NCI-H748 (cell line): ENCODE data around the gene IFI27L1.

ENCODE experiments used
- DNase-seq: peaks from one replicate; lab custom pipeline; 2025; ENCODE audit not compliant: unreplicated experiment; lab: John Stamatoyannopoulos, UW

Gene IFI27L1

DNA sequence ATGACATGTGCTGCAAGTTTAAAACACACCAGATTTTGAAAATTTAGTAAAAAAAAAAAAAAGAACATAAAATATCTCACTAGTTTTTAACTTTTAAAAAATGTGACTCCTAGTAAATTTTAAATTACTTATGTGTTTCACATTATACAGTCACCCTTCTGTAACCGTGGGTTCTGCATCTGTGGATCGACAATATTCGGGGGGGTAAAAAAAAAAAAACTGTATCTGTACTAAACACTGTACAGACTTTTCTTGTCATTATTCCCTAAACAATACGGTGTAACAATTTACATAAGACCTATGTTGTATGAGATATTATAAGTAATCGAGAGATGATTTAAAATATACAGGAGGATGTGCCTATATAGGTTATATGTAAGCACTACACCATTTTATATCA, 3.3 kb upstream of the IFI27L1 start:
- DNase-seq = no peak

GRCh38 chr14:94079891-94080620, 1.1 kb upstream of the IFI27L1 start:
- DNase-seq = no peak

- peak; percentile 68 for DNase-seq
Measured at GRCh38 chr14:94081386-94081820, 293 bp downstream of the IFI27L1 start.

GRCh38 chr14:94087891-94088290, 6.8 kb downstream of the IFI27L1 start:
- no peak for DNase-seq

- DNase-seq = no peak
Measured at GRCh38 chr14:94088516-94088915, 7.4 kb downstream of the IFI27L1 start.

GRCh38 chr14:94089479-94089878, 8.4 kb downstream of the IFI27L1 start:
- DNase-seq = no peak

DNA sequence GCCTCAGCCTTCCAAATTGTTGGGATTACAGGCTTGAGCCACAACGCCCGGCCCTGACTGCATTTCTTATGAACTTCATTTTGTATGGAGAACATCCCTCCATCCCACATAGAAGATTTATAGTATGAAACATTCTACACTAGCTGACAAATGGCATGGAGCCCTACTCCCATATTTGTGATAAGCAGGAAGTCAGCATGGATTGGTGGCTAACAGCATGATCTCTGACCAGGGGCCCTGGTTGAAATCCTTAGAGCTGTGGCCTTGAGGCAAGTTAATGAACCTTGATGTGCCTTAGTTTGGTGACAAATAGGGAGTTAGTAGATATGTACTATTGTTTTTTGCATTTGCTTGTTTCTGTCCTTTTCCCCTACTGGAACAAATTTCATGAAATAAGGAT, 12.3 kb downstream of the IFI27L1 start:
- DNase-seq = no peak

DNA sequence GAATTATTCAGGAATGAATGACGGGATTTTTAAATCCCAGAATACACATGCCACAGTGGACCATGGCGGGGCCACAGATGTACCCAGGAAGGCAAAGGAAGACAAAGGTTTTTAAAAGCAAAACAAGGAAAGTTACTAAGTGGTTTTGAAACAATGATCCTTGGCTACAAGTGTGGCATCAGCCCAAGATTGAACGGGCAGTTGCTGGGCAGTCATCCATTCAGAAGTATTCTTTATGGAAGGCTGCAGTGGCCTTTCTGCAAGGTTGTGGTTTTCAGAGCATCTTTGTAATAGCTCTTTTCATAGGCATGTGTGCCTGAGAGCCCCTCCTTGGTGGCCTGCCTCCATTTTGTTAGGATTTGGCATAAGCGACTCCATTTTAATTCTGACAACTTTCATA, 16.0 kb downstream of the IFI27L1 start:
- DNase-seq = no peak

DNA sequence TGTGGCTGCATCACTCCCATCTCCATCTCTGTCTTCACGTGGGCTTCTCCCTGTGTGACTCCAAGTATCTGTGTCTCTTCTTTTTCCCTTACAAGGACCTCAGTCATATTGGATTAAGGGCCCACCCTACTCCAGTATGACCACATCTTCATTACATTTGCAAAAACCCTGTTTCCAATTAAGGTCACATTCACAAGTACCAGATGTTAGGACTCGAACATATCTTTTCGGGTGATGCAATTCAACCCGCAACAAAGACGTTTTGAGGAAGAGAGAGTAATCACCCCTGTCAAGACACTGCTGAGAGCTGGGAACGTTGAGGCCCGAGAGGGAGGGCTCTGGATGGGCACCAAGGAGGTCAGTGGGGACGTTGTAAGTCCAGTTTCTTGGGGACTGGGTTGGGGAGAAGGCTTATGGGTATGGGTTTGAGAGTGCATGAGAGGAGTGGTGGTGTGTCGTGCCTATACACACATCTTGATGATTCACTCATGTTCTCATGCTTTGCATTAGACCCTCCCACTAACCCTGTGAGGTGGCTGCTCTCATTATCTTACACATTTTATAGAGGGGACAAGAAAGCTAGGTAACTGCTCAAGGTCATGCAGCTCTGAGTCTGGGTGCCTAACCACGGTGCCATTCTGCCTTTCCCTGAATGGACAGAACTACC, 17.3 kb downstream of the IFI27L1 start:
- DNase-seq = no peak

DNA sequence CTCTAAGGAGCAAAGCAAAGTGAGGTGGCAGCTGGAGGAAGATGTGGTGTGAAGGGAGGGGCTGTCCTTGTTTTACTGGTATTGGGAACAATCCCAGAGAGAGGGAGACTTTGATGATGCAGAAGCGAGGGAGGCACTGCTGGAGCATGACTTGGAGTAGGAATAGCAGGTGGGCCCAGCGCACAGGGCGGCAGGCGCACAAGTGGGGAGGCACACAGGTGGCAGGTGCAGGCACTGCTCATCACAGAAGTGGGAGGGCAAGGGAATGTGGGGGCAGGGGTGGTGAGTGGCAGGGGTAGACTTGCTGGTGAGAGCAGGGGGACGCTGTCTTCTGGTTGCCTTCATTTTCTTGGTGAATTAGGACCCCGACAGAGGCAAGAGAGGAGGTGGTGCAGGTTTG, 17.9 kb downstream of the IFI27L1 start:
- DNase-seq = no peak

DNA sequence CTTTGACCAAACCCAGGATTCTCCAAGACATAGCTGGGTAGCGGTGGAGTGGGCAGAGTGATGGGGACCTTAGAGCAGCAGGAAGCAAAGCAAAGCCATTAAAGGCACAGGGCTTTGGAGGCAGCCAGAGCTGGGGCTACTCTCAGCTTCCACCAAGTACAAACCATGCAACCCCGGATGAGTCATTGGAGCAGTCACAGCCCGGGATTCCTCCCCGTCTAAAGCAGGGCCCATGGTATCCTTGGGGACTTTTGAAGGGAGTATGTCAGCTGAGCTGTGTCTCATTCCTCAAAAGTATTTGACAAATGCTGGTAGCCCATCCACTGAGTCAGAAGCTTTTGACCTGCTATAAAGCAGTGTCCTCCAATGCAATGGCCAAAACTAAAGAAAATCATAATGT, 19.7 kb downstream of the IFI27L1 start:
- DNase-seq = no peak

DNA sequence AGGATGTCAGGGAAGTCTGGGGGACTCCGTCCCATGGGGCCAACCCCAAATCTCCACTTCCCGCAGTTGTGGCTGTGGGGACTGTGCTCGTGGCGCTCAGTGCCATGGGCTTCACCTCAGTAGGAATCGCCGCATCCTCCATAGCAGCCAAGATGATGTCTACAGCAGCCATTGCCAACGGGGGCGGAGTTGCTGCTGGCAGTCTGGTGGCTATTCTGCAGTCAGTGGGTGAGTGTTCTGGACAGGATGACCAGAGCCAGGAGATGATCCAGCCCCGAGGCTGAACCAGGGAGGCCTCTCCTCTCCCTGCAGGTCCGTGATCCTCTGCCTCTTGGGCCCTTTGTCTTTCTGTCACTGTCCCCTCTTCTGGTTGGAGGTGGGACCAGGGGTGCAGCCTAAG, 20.6 kb downstream of the IFI27L1 start:
- no peak for DNase-seq

DNA sequence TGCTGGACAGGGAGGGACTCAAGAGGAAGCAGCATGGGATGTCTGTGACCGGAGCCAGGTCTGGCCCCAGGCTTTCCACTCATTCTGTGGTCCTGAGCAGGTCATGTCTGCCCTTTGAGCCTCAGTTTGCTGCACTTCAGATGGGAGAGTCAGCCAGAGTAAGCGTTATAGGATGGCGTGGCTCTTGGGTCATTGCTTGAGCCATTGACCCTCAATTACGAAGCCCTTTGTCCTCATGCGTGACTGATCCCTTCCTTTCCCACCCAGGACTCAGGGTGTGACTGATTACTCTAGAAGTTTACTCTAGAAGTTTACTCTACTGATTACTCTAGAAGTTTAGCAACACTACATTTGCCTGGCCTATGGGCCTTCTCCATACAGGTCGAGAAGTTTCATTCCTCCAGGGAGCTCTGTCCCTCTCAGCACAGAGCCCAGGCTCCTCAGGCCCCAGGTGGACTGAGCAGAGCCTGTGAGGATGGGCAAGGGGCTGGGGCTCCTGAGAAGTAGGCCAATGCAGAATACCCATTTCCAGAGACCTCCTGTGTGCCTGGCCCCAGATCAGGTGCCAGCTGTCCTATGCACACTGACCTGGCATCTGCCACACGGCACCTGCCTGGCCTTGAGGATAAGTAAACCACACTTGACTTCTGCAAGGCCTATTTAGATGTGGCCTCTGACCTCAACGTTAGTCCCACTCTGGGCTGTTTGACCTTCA, 21.8 kb downstream of the IFI27L1 start:
- no peak for DNase-seq

GRCh38 chr14:94103554-94104150, 22.5 kb downstream of the IFI27L1 start:
- no peak for DNase-seq

GRCh38 chr14:94104731-94105130, 23.6 kb downstream of the IFI27L1 start:
- no peak for DNase-seq

DNA sequence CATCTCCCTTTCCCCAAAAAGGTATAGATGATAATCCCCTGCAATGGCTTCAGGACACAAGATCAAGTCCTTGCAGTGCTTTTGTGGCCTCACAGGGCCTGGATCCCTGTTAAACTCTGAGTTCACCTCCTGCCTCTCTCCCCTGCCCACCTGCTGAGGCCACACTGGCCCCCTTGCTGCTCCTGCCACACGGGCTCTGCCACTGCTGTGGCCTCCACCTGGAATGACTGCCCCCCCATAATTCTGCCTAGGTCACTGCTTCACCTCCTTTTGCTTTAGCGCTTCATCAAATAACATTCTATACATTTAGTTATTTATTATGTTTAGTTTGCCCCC, 28.8 kb downstream of the IFI27L1 start:
- no peak for DNase-seq

DNA sequence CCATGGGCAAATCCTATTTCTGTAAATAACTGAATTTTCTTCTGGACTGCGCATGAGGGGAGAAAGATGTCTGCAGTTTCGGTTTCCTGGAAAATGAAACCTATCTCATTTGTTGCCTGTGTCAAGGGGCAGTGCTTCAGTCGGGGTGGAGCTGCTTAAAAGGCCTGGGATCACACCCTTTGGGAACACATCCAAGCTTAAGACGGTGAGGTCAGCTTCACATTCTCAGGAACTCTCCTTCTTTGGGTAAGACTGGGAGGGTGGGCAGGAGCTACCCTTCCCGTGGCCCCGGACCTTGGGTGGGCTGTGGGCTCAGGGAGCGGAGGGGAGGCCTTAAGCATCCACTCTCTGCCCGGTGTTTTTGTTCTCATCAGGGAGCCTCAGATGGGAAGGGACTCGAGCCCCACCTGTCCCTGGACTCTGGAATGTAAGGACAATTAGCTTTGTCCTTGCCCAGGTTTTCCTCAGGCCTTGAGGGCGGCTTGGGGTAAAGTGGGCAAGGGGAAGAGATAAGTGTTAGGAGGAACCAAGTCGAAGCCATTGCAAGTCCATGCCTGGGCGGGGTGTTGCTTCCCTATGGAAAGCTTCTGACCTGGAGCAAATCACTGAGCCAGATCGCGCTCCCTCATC, 29.6 kb downstream of the IFI27L1 start, which contains the start of gene IFI27:
IFI27 (plus strand) TSS at position 185 of the 630 bp plus-strand sequence.
- no peak for DNase-seq

GRCh38 chr14:94111276-94112095, 30.4 kb downstream of the IFI27L1 start:
- DNase-seq = no peak

- no peak for DNase-seq
Measured at GRCh38 chr14:94112513-94113063, 31.5 kb downstream of the IFI27L1 start.

- no peak for DNase-seq
Measured at GRCh38 chr14:94113073-94113472, 32.0 kb downstream of the IFI27L1 start.
